Measurements from ENCODE around the gene STARD10. TPM values are rescaled to one million over a fixed set of nuclear protein-coding genes. Genes with fewer than 3 reads are reported as not detected.

Gene STARD10
- total RNA-seq, 1 donor from 2014 or later = 66.7 TPM

DNA sequence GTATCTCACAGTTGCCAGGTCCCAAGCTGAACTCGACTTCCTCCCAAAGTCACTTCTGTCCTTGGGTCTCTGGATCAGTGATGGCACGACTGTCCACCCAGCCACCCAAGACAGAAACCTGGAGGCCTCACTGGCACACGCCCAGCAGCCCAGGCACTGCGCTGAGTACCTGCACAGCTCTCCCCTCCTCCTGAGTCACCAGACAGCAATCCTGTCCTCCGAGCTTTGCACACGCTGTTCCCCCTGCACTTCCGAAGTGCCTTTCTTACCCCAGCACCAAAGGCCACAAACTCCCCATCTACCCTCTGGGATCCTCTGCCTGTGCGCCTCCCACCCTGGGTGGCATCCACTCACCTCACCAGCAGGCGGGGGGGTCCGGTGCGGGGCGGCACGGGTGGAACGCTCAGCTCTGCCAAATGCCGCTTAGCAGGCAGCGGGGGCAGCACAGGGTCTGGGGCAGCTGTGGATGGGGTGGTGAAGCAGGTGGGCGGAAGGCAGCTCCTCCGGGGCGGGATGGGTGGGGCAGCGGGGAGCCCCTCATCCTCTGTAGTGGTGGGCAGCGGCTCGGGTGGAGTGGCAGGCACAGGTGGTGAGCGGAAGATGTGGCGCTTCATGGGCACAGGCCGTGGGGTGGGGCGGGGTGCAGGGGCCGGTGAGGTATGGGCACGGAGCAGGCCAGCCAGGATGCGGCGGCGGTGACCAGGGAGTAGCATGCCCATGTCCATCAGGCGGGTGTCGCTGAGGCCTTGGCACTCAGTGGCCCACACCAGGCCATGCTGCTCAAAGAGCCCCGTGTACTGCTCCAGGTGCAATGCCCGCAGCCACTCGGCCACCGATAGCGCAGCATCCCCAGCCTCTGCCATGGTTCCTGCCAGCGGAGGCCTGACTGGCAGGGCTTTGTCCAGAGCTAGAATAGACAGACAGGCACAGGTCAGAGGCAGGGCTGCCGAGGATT, 67.3 kb downstream of the STARD10 start:
- no peak for DNase-seq (ENCODE audit: low spot score)

DNA sequence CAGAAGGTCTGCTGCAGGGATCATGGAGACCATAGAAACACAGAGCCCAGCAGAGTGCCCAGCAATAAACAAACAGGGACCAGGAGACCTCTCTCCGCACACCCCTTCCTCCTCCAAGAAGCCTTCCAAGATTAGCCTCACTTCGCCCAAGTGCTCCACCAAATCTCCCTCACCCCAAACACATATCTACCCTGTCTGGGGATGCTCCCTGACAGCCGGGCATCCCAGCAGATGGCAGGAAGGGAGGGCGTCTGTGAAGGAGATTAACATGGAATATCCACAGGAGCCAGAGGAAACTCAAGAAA, 68.2 kb downstream of the STARD10 start:
- no peak for DNase-seq (ENCODE audit: low spot score)

DNA sequence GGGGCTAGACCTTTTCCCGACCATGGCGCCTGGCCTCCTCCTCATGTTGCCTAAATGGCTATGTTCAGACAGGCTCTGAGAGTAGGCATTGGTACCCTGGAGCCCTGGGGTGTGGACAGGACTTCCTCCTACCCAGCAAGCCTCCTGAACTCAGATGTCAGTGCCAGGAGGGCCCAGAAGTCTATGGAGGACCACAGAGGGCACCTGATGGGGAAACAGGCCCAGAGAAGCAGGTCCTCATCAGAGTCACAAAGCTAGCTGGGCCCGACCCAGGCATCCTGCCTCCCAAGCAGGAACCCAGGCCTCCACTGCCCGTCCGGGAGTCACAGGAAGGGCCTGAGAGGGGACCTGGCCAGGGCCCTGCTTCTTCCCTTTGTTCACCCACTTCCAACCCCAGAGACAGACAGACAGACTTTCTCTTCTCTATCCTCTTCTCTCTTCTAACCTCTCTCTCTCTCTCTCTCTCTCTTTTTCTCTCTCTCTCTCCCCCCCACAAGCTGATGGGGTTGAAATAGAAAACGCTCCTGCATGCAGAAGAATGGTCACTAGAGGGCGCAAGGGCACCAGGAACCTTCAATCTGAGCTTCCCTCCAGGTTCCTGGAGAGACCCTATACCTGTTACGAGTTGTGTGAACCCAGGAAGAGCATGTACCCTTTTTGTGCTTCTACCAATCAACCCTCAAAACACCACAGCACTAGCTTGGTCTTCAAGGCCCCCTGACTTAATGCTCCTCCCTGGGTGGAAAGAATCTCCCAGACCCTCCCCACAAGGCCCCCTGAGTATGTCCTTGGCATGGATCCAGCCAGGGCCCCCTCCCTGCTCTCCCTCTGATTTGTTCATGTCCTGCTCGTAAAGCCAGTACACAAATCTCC, 68.8 kb downstream of the STARD10 start:
- peak; percentile 85 for DNase-seq (ENCODE audit: low spot score)

DNA sequence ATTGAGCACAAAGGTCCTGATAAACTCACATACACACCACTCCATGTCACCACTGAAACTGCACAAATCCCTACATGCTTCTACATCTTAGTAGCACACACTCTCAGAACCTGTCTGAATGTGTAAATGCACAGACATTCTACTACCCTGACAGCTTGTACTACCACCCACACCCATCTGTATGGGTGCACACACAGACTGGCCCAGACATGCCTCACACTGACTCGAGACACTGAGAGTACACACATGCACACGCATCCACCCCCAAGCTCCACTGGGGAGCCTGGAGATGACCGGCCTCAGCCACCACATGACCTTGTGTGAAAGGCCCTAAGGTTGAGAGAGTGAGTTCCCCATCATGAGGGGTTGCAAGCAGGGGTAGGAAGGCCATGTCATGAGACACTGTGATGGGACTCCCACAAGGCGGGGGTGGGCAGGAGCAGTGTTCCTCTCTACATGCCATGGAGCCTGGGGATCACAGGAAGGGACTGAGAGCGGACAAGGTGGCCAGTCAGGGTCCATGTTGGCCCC, 69.8 kb downstream of the STARD10 start:
- DNase-seq (ENCODE audit: low spot score) = no peak

DNA sequence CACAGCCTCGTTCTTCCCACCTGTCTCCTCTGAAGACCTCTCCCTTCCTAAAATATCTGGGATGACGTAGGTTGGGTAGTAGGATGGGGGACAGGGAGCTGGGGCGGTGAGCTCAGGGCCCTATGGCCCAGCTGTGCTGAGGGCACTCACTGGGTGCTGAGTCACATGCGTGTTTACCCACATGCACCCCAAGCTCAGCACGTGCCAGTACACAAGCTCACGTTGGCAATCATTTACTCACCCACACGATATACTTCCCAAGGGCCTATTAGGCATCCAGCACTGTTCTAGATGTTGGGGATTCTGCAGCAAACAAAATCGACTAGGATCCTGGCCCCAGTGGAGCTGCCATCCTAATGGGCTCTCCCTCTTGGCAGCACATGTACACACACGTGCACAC, 70.3 kb downstream of the STARD10 start:
- no peak for DNase-seq (ENCODE audit: low spot score)

DNA sequence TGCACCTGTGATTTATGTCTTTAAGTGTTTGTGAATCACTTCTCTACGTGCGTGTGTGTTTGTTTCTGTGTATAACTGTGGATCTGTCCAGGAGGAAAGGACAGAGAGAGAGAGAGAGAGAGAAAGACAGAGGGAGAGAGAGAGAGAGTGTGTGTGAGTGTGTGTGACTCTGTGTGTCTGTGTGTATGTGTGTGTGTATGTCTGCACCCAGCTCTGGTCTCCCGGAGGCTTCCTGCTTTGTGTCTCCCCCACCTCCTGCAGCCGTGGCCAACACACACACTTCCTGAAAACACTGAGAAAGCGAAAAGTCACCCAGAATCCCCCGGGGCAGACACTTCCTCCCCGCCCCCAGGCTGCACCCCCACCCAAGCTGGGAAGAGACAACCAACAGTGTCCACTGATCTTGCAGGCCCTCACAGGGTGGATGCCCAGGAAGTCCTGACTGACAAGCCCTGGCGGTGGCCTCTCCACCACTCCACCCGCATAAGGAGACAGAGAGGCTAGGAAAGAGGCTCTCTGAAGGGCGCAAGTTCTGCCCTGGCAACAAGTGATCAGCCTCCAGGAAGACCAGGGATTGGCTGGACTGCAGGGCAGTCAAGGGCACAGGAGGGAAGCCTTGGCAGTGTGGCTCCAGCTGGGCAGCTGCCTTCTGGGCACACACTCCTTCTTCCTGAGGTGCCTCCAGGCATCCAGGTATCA, 71.6 kb downstream of the STARD10 start:
- DNase-seq (ENCODE audit: low spot score) = peak; percentile 93

DNA sequence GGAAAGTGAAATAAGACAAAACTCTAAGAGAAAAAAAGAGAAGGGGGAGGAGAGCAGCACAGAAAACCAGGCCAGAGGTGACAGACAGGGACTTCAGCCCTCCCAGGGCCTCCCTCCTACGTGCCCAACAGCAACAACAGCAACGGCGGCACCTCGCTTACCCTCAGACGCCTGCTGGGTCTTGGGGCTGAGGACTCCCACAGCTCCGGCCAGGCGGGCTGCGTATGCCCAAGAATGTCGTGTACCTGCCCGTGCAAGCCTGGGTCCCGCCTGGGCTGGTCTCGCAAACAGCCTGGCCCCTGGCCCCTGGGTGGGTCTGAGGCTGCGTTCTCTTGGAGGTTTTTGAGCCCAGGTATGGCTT, 72.2 kb downstream of the STARD10 start:
- DNase-seq (ENCODE audit: low spot score) = peak; percentile 78

DNA sequence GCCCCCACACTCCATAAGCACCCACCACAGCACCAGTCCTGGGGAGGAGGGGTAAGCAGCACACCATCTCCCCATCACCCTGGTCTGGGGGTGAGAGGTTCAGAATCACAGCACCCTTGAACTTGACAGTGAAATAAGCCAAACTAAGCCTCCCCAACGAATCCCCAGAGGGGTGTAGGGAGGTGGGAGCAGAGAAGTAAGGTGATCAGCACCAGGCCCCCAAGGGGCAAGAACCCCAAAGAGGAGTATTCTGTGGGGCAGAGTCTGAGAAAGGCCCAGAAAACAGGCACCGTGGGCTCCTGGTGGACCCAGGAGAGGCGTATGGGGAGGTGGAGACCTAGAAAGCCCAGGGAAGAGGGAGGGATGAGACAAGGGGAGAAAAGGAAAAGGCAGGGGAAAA, 72.6 kb downstream of the STARD10 start:
- DNase-seq (ENCODE audit: low spot score) = no peak

DNA sequence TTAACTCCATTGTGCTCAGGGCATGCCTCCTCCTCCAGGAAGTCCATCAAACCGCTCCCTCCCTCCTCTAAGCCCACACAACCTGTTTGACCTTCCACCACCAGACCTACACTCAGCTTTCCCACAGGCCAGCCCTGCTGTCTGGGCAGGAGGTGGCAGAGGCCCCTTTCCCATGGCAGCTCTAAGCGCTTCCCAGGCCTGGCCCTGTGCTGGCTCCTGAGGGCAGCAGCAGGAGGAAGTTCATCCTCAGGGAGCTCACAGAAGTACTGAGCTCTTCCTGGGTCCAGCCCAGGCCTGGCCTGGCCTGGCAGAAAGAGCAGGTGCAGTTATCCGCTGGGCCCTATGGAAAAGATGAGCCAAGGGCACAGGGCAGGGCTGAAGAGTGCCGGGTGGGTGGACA, 73.1 kb downstream of the STARD10 start:
- DNase-seq (ENCODE audit: low spot score) = no peak

DNA sequence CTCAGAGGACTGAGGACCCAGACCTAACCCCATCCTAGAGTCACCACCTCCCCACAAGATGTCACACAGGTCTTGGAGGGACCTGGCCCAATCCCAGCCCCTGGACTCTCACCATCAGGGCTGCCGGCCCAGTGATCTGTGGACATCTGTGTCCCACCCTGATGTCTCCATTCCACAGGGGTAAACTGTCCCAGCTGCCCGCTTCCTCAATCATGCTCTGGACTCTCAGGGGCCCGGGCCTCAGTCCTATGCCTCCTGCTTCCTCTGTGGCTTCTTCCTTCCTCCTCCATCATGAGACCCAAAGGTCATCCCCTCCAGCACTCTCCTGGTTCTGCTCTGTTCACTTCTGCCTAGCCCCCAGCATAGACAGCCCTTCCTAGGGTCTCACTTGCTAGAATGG, 73.8 kb downstream of the STARD10 start:
- no peak for DNase-seq (ENCODE audit: low spot score)

DNA sequence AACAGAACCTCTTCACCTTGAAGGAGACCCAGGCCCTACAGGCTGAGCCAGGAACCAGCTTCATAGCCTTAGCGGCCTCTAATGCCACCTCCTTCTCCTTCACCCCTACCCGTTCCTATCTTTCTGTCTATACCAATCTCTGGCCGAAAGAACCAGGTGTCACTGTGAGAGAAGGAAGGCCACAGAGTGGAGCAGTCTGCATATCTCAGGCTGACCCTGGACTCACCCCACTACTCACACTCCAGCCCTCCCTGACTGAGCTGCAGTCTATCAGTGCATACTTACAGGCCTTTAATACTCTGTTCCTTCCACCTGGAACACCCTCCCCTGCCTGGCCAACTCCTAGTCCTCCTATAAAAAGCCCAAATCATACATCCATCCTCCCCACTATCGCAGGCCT, 74.3 kb downstream of the STARD10 start:
- DNase-seq (ENCODE audit: low spot score) = no peak

DNA sequence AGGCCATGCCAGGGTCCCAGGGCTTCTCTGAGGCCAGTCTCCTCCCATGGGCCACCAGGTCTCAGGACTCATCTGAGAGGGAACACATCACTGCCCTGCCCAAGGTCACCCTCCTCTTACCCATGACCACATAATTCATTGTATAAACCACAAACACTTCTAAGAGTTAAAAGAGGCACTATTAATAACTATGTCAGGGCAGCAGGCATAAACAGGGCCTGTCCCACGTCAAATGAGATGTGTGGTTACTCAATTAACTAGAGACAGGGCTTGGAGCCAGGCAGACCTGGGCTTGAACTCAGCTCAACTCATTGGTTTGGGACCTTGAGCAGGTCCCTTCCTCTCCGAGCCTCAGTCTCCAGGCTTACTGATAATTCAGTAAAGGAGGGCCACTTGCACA, 74.7 kb downstream of the STARD10 start:
- no peak for DNase-seq (ENCODE audit: low spot score)

DNA sequence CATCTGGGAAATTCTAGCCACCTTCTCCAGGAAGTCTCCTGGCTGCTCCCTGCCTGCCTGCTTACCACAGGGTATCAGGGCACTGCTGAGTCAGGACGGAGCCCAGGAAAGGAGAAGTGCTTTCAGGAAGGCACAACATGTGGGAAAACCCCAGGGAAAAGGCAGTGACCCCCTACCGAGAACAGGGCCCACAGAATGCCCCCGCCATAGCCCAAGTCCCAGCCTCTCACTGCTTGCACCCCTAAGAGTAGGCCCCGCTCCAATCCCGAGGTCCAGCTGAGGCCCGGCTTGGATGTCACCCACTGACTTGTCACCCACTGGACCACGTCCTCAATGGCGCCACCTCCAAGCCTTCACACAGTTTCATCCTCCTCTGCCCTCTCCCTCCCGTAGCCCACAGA, 75.7 kb downstream of the STARD10 start:
- no peak for DNase-seq (ENCODE audit: low spot score)

DNA sequence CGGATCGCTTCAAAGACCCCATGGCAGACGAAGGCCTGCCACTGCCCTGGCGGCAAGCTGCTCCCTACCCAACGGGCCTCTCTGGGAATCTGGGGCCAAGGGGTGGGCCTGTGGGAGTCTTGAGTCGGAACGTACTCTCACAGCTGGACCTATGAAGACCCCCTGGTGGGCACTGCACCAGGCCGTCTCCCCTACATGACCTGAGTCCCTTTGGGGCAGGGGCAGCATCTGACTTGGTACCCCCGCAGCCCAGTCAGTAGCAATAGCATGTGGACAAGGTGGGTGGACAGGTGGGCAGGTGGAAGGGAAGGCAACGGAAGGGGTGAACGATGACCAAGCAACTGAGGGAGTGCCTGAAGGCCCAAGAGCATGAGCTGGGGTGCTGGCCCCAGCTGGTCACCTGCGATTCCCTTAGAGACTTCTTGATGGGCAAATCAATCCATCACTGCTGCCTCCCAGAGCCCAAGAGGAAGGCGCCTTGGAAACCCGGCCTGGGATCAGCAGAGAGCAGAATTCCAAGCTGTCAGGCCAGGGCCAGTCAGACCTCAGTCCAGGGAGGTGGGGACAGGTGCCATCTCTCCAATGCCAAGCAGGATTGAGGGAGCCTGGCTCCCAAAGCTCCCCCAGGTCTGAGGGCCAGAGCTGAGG, 76.9 kb downstream of the STARD10 start:
- DNase-seq (ENCODE audit: low spot score) = no peak

DNA sequence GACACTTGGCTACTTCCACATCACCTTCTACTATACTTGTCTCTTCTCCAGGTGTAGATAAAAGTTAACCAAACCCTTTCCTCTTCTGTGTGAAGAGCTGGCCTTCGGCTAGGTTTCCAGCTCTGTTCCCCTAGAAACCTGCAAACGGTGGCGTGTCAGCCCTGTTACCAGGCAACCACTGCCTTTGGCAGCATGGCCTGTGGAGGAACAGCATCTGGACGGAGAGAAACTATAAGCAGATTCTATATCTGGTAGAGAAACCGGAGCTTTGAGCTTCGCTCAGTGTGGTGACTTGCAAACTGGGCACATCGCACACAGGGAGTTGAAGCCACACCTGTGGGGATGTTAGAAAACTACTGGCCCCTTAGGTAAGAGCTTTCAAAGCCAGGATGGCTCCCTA, 77.6 kb downstream of the STARD10 start:
- no peak for DNase-seq (ENCODE audit: low spot score)

DNA sequence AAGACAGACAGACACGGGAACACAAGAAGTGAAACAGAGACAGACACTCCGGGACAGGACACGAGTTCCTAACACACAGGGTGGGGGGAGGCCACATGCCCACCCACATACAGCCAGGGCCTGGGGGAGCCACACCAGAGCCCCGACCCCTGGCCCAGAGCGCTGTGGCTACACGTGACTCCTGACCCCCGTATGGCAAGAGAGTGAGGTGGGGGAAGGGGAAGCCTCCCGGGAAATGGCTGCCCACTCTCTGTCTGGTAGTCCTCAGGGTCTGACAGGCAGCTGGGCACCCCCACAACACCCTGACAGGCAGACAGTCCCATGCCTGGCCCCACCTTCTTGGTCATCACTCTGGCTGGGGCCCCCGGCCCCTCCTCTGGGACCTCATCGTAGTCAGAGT, 81.0 kb downstream of the STARD10 start:
- DNase-seq (ENCODE audit: low spot score) = no peak

DNA sequence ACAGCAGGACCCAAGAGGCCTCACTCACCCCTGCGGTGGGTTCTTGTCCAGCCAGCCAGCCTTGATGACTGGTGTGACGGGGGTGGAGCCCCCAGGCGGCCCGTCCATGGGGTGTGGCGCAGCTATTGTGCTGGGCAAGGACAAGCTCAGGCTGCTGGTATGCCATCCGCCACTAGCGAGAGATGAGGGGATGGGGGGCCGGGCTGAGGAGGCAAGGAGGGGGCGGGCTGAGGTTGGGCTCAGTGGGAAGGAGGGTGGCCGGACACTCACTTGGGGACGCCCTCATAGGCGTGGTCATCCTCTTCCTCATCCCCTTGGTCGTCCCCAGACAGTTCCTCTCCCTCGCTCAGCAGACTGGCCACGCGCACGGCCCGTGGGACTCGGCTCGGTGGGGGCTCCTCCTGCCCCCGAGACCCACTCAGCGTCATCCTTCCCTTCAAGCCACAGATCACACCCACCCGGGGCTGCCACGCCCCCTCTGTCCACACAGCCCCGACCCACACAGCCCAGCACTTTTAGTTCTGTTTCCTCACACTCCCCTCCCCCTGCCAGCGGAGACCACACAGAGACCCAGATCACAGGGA, 81.6 kb downstream of the STARD10 start:
- DNase-seq (ENCODE audit: low spot score) = peak; percentile 60

DNA sequence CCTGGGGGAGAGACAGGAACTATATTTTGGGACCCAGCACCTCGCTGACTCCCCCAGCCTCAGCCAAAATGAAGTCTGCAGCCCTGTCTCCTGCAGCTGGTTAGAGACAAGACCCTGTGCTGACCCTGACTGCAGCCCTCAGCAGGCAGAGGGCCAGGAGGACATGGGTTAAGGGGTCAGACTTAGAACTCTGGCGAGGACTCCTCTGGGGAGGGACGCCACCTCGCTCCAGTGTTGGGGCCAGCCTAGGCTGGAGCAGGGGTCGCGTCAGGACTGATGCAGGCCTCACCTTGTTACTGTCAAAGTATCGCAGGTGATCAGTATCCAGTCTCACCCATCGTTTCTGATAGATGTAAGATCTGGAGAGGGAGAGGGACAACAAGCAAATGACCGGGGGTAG, 82.7 kb downstream of the STARD10 start:
- DNase-seq (ENCODE audit: low spot score) = no peak

DNA sequence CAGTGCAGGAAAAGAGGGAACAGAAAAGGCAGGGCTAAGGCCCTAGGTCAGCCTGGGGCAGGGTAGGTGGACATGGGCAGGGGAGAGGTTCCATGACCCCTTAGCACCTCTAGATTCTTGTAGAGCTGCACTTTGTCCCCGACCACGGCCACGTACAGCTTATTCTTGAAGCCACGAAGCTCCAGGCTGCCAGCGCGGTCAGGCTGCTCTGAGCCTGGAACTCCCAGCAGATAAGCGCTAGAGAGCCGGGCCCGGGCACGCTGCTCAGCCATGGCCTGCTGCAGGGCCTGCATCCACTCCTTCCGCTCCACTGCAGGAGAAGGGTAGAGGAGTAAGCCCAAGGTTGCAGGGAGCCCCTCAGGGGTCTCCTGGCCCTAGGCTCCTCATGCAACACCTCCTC, 83.6 kb downstream of the STARD10 start:
- no peak for DNase-seq (ENCODE audit: low spot score)

DNA sequence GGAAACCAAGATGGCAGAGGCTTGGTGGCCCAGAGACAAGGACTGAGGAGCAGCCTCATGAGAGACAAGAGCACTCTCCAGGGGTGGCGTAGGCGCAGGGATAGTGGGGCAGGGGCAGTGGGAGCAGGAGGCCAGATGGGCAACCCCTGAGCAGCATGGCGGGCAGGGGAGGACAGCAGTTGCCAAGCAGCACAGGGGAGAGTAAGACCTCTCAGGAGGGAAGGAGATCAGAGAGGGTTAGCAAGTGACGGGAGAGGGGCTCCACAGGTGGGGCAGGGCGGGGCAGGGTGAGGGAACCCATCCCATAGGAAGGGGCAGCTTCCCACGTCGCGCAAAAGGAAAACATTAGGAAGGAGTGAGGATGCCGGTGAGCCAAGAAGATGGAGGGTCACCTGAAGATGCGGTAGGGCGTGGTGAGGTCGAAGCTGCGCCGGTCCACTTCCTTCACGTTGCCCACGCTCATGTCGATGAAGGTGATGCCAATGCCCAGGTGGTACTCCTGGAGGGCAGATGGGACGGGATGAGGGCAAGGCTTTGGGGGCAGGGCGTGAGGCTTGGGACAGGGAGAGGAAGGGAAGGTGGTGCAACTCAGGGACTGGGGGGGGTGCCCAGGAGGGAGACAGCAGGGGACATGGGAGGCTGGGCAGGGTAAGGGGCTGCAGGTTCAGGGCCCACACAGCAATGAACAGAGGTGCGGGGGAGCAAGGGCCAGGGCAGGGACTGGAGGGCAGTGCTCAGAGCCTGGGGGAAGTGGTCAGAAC, 84.2 kb downstream of the STARD10 start:
- no peak for DNase-seq (ENCODE audit: low spot score)

DNA sequence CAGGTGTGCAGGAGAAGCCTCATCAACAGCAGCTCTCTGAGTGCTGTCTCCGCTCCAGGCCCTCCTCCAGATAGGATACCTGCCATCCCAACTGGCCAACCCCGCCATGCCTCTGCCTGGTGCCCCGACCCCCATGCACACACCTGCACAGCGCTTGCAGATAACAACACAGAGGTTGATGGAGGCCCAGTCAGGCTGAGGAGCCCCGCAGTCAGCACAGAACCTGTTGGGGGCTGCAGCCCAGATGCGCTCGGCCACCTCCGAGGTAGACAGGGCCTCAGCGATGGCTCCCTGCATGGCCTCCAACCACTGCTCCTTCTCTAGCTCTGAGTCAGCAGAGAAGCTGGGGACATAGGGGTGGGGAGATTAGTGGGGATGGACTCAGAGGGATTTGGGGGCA, 86.8 kb downstream of the STARD10 start:
- no peak for DNase-seq (ENCODE audit: low spot score)

Data from ureter (tissue), 1 donor.